Measurements from ENCODE around the gene CAMTA1.
A peak's percentile ranks its signal among the peaks of the same experiment; 100 is the strongest.
"Not testable (repeated sequence)": the region's sequence is repeated elsewhere in the genome, so short reads cannot be mapped to it uniquely, and the experiment has no call there.

CAMTA1 gene

DNA sequence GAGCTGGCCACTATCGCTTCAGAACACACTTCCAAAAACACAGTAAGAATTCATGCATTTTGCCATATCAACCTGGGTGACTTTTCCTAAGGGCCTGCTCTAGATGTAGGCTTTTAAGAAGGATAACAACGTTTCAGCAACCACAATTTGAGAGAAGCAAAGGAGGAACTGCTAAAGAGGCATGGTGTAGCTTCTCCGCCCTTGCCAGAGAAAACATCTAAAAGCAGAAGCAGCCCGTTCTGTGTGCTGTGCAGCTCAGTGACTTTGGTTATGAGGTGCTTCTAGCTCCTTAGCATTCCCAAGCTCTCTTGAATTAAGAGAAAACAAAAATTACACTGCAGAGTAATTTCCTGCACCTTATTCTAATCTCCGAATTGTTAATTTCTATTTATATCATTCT lies 1001.5 kb downstream of the CAMTA1 start:
- no peak for DNase-seq

DNA sequence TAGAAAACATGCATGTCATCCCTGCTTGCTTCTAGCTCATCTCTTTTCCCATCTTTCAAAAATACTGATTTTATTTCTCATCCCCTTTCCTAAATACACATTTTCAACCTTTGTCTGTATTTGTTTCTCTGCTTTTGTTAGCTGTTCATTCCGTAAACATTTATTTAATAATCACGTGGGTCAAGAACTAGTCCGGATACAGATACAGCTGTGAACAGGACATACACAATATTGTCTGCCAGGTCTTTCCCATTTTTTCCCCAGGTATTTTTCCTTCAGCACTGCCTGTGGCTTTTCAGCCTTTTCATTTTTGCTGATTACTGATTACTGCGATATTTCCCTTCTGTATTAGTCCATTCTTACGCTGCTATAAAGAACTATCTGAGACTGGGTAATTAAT lies 1004.6 kb downstream of the CAMTA1 start:
- DNase-seq = no peak

DNA sequence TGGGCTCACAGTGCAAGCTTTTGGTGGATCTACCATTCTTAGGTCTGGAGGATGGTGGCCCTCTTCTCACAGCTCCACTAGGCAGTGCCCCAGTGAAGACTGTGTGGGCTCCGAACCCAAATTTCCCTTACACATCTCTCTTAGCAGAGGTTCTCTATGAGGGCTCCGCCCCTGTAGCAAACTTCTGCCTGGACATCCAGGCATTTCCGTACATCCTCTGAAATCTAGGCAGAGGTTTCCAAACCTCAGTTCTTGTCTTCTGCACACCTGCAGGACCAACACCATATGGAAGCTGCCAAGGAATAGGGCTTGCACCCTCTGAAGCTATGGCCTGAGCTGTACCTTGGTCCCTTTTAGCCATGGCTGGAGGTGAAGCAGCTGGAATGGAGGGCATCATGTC lies 1005.8 kb downstream of the CAMTA1 start:
- not testable (repeated sequence) for DNase-seq

DNA sequence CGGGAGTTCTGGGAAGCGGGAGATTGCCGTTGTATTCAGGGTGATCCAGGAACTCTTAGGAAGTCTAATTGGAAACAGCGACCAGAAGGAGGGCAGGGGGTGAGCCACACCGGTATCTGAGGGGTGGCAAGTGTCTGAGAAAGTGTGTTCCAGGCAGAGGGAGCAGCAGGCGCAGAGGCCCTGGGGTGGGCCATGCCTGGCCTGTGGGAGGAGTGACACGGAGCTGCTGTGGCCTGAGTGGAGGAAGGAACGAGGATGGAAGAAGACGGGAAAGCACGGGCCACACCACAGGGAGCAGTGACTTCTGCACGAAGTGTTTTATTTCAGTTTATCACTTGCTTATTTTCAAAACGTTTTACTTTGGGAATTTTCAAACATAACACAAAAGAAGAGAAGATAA lies 1010.2 kb downstream of the CAMTA1 start:
- DNase-seq = no peak

DNA sequence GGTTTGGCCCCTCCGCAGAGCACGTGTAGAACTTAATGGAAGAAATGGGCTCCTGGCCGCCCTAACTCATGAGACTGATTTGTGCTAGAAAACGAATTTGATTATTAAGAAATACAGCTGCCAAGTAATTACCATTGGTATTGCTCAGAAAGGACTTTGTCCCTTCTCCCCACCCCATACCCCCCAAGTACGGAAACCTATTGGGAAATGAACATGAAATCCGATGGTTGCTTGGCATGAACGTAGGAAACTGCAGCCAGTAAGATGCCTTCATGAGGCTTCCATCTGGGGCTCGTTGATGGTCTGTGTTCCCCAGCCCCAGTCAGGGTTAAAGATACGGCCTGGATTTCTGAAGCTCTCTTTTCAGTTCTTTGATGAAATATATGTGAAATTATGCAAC lies 1020.2 kb downstream of the CAMTA1 start:
- DNase-seq = no peak

DNA sequence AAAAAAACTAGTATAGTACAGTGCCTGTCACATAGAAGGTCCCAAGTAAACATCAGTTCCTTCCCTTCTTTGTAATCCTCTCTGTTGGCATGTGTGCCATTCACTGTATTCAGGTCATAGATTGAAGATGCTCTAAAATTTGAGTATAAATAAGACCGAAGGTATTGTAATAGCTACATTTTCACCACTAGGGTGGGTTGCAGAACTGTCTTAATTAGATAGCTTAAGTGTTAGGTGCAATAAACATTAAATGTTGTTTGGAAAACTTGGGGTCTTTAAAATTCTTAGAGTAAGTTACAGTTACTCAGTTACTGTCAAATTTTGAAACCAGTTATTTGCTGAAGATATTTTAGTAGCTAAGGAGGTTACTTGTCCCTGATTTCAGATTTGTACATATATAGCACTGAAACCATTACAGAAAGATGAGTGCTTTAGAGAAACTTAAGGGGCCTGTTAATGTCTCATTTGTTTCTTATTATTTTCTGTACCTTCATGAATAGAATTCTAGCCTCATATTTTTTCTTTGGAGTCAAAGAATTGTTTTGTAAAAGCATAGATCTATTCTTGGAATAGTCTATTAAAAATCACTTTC lies 1023.1 kb downstream of the CAMTA1 start:
- peak; percentile 43 for DNase-seq

DNA sequence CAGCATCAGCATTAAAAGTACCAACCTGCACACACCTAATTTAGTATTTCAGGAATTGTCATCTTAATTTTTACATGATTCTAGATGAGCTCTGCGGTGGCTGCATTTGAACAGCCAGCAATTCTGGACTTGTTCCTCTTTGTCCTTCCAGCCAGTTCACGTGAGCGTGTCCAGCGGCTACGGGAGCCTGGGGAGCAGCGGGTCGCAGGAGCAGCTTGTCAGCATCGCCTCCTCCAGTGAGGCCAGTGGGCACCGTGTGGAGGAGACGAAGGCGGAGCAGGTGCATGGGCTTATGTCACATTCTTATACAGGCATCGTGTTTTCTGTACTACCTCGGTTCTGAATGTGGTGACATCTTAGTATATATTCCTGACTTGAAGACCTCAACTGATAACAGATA lies 1024.5 kb downstream of the CAMTA1 start:
- no peak for DNase-seq

DNA sequence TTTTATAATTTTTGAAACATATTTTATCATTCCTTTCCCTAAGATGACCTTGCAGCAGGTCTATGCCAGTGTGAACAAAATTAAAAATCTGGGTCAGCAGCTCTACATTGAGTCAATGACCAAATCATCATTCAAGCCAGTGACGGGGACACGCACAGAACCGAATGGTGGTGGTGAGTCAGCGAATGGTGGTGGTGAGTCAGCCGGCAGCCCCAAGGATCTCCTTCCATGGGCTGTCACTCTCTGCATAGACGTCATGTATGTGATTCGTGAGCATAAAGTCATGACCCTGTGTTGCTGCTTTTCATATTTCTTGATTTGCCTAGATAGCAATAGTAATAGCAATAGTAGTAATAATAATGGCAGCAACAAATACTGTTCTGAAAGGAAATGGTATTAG lies 1025.1 kb downstream of the CAMTA1 start:
- no peak for DNase-seq

DNA sequence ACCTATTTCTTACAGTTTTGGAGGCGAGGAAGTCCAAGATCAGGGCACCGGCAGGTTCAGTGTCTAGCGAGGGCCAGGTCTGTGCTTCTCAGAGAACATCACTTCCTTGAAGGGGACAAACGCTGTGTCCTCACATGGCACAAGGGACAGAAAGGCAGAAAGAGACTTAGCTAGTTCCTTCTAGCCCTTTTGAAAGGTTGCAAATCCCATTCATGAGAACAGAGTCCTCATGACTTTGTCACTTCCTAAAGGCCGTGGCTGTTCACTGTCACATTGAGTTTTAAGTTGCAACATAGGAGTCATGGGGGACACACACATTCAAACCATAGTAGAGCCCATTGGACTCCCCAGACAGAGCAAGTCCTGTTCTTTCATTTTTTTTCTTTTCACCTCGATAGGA lies 1026.2 kb downstream of the CAMTA1 start:
- DNase-seq = no peak

DNA sequence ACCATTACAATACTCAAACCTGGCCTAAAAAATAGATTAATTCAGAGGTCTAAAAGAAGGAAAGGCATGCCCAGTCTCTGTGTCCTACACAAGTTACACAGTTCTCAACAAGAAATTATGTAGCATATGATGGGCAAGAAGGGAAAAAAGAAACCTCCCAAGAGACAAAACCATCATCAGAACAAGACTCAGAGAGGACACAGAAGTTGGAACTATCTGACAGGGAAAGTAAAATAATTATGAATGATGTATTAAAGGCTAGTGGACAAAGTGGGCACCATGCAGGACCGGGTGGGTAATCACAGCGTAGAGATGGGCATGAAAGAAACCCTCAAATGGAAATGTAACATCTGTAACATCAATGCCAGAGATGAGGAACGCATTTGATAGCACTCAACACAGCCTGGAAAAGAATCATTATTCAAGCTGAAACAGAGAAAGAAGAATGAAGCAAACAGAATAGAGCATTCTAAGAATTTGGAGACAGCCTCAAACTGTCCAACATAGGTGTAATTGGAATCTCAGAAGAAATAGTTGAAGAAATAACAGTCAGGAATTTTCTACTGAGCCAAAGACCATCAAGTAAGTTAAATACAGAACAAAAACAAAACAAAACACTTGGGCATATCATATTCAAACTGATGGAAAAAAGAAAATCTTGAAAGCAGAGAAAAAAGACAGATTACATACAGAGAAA lies 1028.6 kb downstream of the CAMTA1 start:
- no peak for DNase-seq

All from NCI-H446 treated with DMSO at 0.1 percent for 48 hours (cell line).